Psoas muscle (tissue), 8 donors: ENCODE data around the gene PSMA6. TPM values are rescaled to one million over a fixed set of nuclear protein-coding genes. Genes with fewer than 3 reads are reported as not detected.
A peak's percentile ranks its signal among the peaks of the same experiment; 100 is the strongest.
"Not testable (repeated sequence)": the region's sequence is repeated elsewhere in the genome, so short reads cannot be mapped to it uniquely, and the experiment has no call there.

Source experiments
- ATAC-seq, 4 donors: fragments of 200-7000 bp; cut with Tn5 transposase; one replicate each; pipeline ENCODE4 v1.9.1; 2020; ENCODE audit warnings: moderate library complexity in 3 of 4, mild to moderate bottlenecking in 2 of 4
- DNase-seq, 2 donors: peaks; one replicate each; pipeline ENCODE4 v3.0.0-alpha.2; 2020
- H3K27ac ChIP-seq: fragments of 200-600 bp; one replicate; pipeline ENCODE4 v1.8.0; 2022
- H3K27me3 ChIP-seq, 3 donors: fragments of 200-600 bp in 1 of 3; one replicate each; pipeline versions ENCODE4 v1.6.1 to v1.8.0; 2013 to 2022; ENCODE audit warnings: low read length in 2 of 3, mild to moderate bottlenecking in 2 of 3, moderate library complexity in 1 of 3; ENCODE audit not compliant: insufficient read depth in 3 of 3
- H3K36me3 ChIP-seq, 2 donors: fragments of 200-600 bp in 1 of 2; one replicate each; pipeline versions ENCODE4 v1.6.1 to v1.8.0; 2013 to 2022; ENCODE audit warnings: low read depth in 1 of 2, mild to moderate bottlenecking in 1 of 2, moderate library complexity in 1 of 2; ENCODE audit not compliant: insufficient read depth in 1 of 2
- H3K4me1 ChIP-seq: fragments of 200-600 bp; one replicate; pipeline ENCODE4 v1.8.0; 2022
- H3K4me3 ChIP-seq: fragments of 200-600 bp; one replicate; pipeline ENCODE4 v1.8.0; 2022; ENCODE audit warnings: mild to moderate bottlenecking
- H3K9me3 ChIP-seq: fragments of 200-600 bp; one replicate; pipeline ENCODE4 v1.8.0; 2022
- CTCF ChIP-seq: fragments of 200-600 bp; IDR thresholded peaks from one replicate; pipeline ENCODE4 v1.8.0; 2022; ENCODE audit warnings: antibody characterized with exemption
- WGBS, 3 donors: extraction: QIAGEN DNeasy Blood & Tissue Kit; methylation state at CpG; one replicate each; pipeline versions ENCODE4 v1.1.6 to v1.1.7; 2013; 5-methylcytosine and 5-hydroxymethylcytosine counted together
- intact Hi-C, 2 donors: fragments of 100-400 bp; cut with DNase I; formaldehyde crosslinking; loops; one replicate each; pipeline versions ENCODE4 v1.11.0 to v1.14.2; 2022
- polyA plus RNA-seq, 3 donors: library from polyadenylated mRNA; stranded (reverse); fragments of 200-250 nt; gene quantifications; one replicate each; pipeline ENCODE4 v1.2.3, GENCODE V29; 2013
- total RNA-seq, 4 donors: library from RNA; stranded (reverse); fragmentation: NEBNext Ultra II Directional in 2 of 4; extraction: Animal tissue kit (Norgen Biotek cat#: 25700) in 2 of 4; gene quantifications; one replicate each; pipeline versions ENCODE4 v1.2.1 to v1.2.4, GENCODE V29; 2021 to 2023
- donor health status: healthy with polysubstance abuse.
- donor health status: DM: no; HTN: no; CAD: no; lungs with moderate emphysema.
- donor health status: Bipolar disorder and iron deficiency.
- donor health status: healthy.
- donor health status: DM: yes; HTN: yes; CAD: no.
- donor health status: DM: no; HTN: no; CAD: no.
- donor health status: DM: no; HTN: no; CAD: no.
- donor health status: DM: yes; HTN: yes; CAD: no.

PSMA6 gene
- total and polyA plus RNA-seq, 7 donors = 176 to 653 (median 276) TPM

DNA sequence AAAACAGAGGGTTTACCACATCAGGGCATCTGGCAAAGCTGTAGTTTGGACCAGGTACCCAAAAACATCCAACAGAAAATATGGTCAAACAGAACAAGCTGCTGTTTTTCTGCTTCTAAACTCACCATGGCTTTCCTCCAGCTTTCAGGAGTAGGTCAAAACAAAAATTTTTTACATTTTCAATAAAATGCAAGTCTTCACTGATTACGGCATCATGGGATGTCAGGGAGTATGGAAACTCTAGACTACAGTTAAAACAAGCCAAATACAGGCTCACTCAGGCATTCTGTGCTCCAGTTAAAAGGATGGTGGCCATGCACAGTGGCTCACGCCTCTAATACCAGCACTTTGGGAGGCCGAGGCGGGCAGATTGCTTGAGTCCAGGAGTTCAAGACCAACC lies 47.1 kb upstream of the PSMA6 start:
- no peak overlapping the region for H3K4me3 ChIP-seq
- H3K9me3 ChIP-seq = no peaks in the 10 kb centered on the region
- no peak overlapping the region for H3K27ac ChIP-seq
- 92 to 99% (median 94%) methylated on average over 4 of the region's 4 CpGs for WGBS, 3 donors
- DNase-seq (no peak), ATAC-seq (no peak)
- H3K36me3 ChIP-seq = no peaks in the 10 kb centered on the region
- no peak for TF ChIP-seq CTCF
- peaks cover 11% of the 10 kb centered on the region for H3K4me1 ChIP-seq
- H3K27me3 ChIP-seq = no peaks in the 10 kb centered on the region
- intact Hi-C loops = no loop called here

DNA sequence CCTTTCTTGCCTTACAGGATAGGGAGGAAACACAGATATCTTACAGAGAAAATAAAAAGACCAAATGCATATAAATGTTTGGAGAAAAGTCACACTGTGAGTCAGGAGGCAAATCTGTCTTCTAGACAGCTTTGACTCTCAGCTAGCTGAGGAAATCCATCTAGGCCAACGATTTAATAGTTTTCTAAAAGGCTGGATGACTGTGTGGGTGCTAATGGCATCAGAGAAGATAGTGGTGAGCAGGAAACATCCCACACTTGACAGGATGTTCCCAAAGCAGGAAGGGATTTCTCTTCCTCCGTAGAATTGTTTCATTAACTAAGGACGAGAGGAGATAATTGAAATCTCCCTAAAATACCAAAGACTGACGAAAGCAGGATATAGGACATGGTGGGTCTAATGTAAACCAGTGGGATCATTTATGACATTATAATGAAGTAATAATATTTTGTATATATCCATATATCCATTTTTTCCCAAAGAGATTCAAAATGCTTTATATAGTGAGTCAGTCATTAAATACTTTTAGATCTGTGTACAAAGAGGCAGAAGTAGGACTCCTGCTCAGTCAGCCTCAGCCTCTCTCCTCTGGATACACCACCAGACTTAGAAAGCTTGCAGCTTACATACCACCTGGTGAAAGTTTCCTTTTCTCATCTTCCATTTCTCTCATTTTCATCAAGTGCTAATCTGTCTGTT lies 44.3 kb upstream of the PSMA6 start:
- Histone ChIP-seq H3K27ac (peak overlapping the region; percentile 31), H3K36me3 (no peaks in the 10 kb centered on the region), H3K27me3 (no peaks in the 10 kb centered on the region), H3K9me3 (no peaks in the 10 kb centered on the region), H3K4me3 (no peak overlapping the region), H3K4me1 (peaks cover 11% of the 10 kb centered on the region)
- DNase-seq (no peak), ATAC-seq (peak in 3 of 4 donors; percentile 14 to 48 (median 47))
- intact Hi-C loops = no loop called here
- WGBS, 3 donors = 51 to 63% (median 58%) methylated on average over 4 of the region's 4 CpGs
- TF ChIP-seq CTCF = no peak

DNA sequence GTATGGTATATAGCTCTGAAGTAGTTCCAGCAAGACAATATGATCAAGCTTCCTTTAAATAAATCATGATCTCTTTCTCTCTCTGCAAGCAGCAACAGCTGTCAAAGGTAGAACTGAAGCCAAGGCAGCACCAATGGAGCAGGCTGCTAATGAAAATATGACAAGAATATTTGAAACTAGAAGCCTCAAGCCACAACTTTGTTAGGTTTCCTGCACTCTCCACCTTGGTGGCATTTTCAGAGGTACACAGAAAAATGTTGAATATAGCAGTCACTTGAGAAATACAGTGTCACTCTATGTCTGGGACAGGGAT lies 43.8 kb upstream of the PSMA6 start:
- no peak for TF ChIP-seq CTCF
- H3K36me3 ChIP-seq = no peaks in the 10 kb centered on the region
- no peaks in the 10 kb centered on the region for H3K9me3 ChIP-seq
- peak overlapping the region; percentile 31 for H3K27ac ChIP-seq
- DNase-seq (no peak), ATAC-seq (peak; percentile 44 to 90 (median 76))
- H3K4me3 ChIP-seq = no peak overlapping the region
- H3K4me1 ChIP-seq = peaks cover 11% of the 10 kb centered on the region
- no peaks in the 10 kb centered on the region for H3K27me3 ChIP-seq
- intact Hi-C loops = no loop called here

- Histone ChIP-seq H3K27ac (no peak overlapping the region), H3K27me3 (no peaks in the 10 kb centered on the region), H3K36me3 (no peaks in the 10 kb centered on the region), H3K9me3 (no peaks in the 10 kb centered on the region), H3K4me1 (peaks cover 11% of the 10 kb centered on the region), H3K4me3 (no peak overlapping the region)
- WGBS, 3 donors = 75 to 88% (median 85%) methylated on average over 4 of the region's 4 CpGs
- DNase-seq (no peak), ATAC-seq (no peak)
- intact Hi-C loops = no loop called here
- no peak for TF ChIP-seq CTCF
Measured at GRCh38 chr14:35250319-35250718, 41.9 kb upstream of the PSMA6 start.

GRCh38 chr14:35252451-35252868 lies 39.7 kb upstream of the PSMA6 start:
- Histone ChIP-seq H3K27me3 (no peaks in the 10 kb centered on the region), H3K4me3 (no peak overlapping the region), H3K4me1 (peaks cover 11% of the 10 kb centered on the region), H3K9me3 (no peaks in the 10 kb centered on the region), H3K27ac (no peak overlapping the region), H3K36me3 (no peaks in the 10 kb centered on the region)
- TF ChIP-seq CTCF = no peak
- DNase-seq (no peak), ATAC-seq (no peak)
- WGBS, 3 donors = 44 to 52% (median 45%) methylated on average over 1 of the region's 1 CpG
- intact Hi-C loops = no loop called here

GRCh38 chr14:35253056-35253455 lies 39.1 kb upstream of the PSMA6 start:
- ATAC-seq, H3K36me3 ChIP-seq, H3K9me3 ChIP-seq, H3K4me3 ChIP-seq, H3K27me3 ChIP-seq, intact Hi-C loops, DNase-seq, H3K4me1 ChIP-seq, H3K27ac ChIP-seq: not testable (repeated sequence)
- WGBS, 3 donors = 98 to 99% (median 98%) methylated on average over 3 of the region's 3 CpGs

DNA sequence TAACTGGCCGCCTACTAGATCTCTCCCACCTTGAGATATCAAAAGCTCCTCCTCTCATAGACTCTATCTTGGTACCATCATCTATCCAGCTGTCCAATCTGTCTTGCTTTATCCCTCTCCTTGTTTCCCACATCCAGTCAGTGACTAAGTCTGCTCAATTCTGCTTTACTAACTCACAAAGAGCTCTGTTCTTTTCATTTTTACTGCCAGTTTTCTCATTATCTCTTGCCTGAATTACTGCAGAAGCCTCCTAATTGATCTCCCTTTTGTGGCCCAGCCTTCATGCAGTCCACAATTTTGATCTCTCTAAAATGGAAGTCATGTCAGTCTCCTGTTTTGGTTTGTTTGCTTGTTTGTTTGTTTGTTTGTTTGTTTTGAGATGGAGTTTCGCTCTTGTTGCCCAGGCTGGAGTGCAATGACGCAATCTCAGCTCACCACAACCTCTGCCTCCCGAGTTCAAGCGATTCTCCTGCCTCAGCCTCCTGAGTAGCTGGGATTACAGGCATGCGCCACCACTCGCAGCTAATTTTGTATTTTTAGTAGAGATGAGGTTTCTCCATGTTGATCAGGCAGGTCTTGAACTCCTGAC lies 38.1 kb upstream of the PSMA6 start:
- H3K9me3 ChIP-seq, H3K4me3 ChIP-seq, H3K36me3 ChIP-seq, intact Hi-C loops, H3K27ac ChIP-seq, H3K4me1 ChIP-seq, DNase-seq, ATAC-seq, H3K27me3 ChIP-seq: not testable (repeated sequence)
- WGBS, 3 donors = 96 to 98% (median 96%) methylated on average over 7 of the region's 7 CpGs
